ENCODE results near the gene CLCN6. TPM values are rescaled to one million over a fixed set of nuclear protein-coding genes. Genes with fewer than 3 reads are reported as not detected.
A peak's percentile ranks its signal among the peaks of the same experiment; 100 is the strongest.

CLCN6 gene
- total and polyA plus RNA-seq, 2 of the 13 experiments (the other 11 are each of a cell fraction or from before 2014, with no cell fraction given), result 14.9 to 19.3 TPM

- TF ChIP-seq ZNF407 (CRISPR knock-in tag; IDR thresholded peaks at IDR 0.05; ENCODE audit: not compliant biosample characterization) (peak; percentile 46), MXD1 (CRISPR knock-in tag; IDR thresholded peaks at IDR 0.05) (peak; percentile 95), DNMT1 (CRISPR knock-in tag; IDR thresholded peaks at IDR 0.05) (no peak), ZNF569 (CRISPR knock-in tag; IDR thresholded peaks at IDR 0.05; ENCODE audit: borderline replicate concordance) (no peak), FOSL1 (CRISPR knock-in tag; IDR thresholded peaks at IDR 0.05; ENCODE audit: borderline replicate concordance) (no peak), GLI4 (CRISPR knock-in tag; IDR thresholded peaks at IDR 0.05; ENCODE audit: borderline replicate concordance) (peak; percentile 97; the same call in 1 of the 2 replicates), ZNF224 (CRISPR knock-in tag; IDR thresholded peaks at IDR 0.05) (no peak), ZMYM2 (CRISPR knock-in tag; IDR thresholded peaks at IDR 0.05) (no peak), ZNF839 (CRISPR knock-in tag; IDR thresholded peaks at IDR 0.05; ENCODE audit: borderline replicate concordance) (0 out of 2 replicates have a peak, but pooled peaks have one; percentile 74), SP140L (CRISPR knock-in tag; IDR thresholded peaks at IDR 0.05; ENCODE audit: borderline replicate concordance) (peak; percentile 98; the same call in 1 of the 2 replicates), CREB3 (CRISPR knock-in tag; IDR thresholded peaks at IDR 0.05) (peak; percentile 96), NFATC3 (CRISPR knock-in tag; IDR thresholded peaks at IDR 0.05) (peak; percentile 52; the same call in 1 of the 2 replicates), SMYD3 (CRISPR knock-in tag; IDR thresholded peaks at IDR 0.05) (0 out of 2 replicates have a peak, but pooled peaks have one; percentile 83), TBP (CRISPR knock-in tag; IDR thresholded peaks at IDR 0.05) (no peak), ZNF280D (CRISPR knock-in tag; IDR thresholded peaks at IDR 0.05) (peak; percentile 82; the same call in 1 of the 2 replicates)
Observed at GRCh38 chr1:11858968-11859871, 53.2 kb downstream of the CLCN6 start (continued).

Data from HepG2 (cell line).